B cell (primary cell): Measurements from ENCODE around the gene MIXL1. TPM values are rescaled to one million over a fixed set of nuclear protein-coding genes. Genes with fewer than 3 reads are reported as not detected.

Source experiments
- ATAC-seq: fragments of 200-7000 bp; cut with Tn5 transposase; one replicate; pipeline ENCODE4 v1.10.0; 2021; ENCODE audit warnings: low read depth, mild to moderate bottlenecking, moderate number of reproducible peaks, moderate library complexity
- CTCF ChIA-PET: fragments of 350-600 bp; sonication (Branson Sonifier 250); formaldehyde crosslinking; loops from one replicate; lab custom pipeline; 2021; ENCODE audit warnings: antibody characterized with exemption, inconsistent platforms; lab: Charles Lee
- POLR2A ChIA-PET: fragments of 350-600 bp; sonication (Branson Sonifier 250); formaldehyde crosslinking; loops from one replicate; lab custom pipeline; 2021; ENCODE audit warnings: antibody characterized with exemption; lab: Charles Lee
- DNase-seq: peaks from one replicate; pipeline ENCODE4 v3.0.0; 2013
- H2AFZ ChIP-seq: 2 replicates; pipeline ENCODE4 v1.6.1; 2012; ENCODE audit warnings: mild to moderate bottlenecking, low read depth, low read length; ENCODE audit not compliant: insufficient read depth, poor library complexity, severe bottlenecking
- H3K27ac ChIP-seq, 2 donors: 1 replicate in 1 of 2; 2 replicates in 1 of 2; pipeline ENCODE4 v1.5.1; 2012 to 2013; ENCODE audit warnings: low read length in 2 of 2, mild to moderate bottlenecking in 2 of 2, moderate library complexity in 1 of 2
- H3K27me3 ChIP-seq, 4 experiments: fragments of 200-600 bp in 1 of 4; sonication (generic) in 1 of 4; replicated peaks in 1 of 4; 1 replicate in 2 of 4; 2 replicates in 2 of 4; pipeline versions ENCODE4 v1.6.1 to v1.7.0; 2013 to 2016; ENCODE audit warnings: low read length in 3 of 4, mild to moderate bottlenecking in 2 of 4, mixed read lengths in 1 of 4, moderate library complexity in 1 of 4; ENCODE audit not compliant: insufficient read depth in 4 of 4, control insufficient read depth in 3 of 4; ENCODE audit errors: control extremely low read depth in 1 of 4
- H3K36me3 ChIP-seq, 2 experiments: replicated peaks in 1 of 2; 1 replicate in 1 of 2; 2 replicates in 1 of 2; pipeline versions ENCODE4 v1.6.1 to v1.7.1; 2013; ENCODE audit warnings: low read length in 1 of 2; ENCODE audit not compliant: insufficient read depth in 2 of 2, control insufficient read depth in 1 of 2; ENCODE audit errors: control extremely low read depth in 1 of 2, extremely low read depth in 1 of 2
- H3K4me1 ChIP-seq, 2 donors: fragments of 200-600 bp in 1 of 2; sonication (generic) in 1 of 2; 1 replicate in 1 of 2; 2 replicates in 1 of 2; pipeline versions ENCODE4 v1.5.1 to v1.6.1; 2013 to 2017; ENCODE audit warnings: low read length in 2 of 2; ENCODE audit not compliant: control insufficient read depth in 2 of 2, insufficient read depth in 2 of 2
- H3K4me2 ChIP-seq: replicated peaks from 2 replicates; pipeline ENCODE3; 2012; ENCODE audit warnings: mild to moderate bottlenecking, low read depth, low read length; ENCODE audit not compliant: poor library complexity, severe bottlenecking
- H3K4me3 ChIP-seq, 5 experiments: fragments of 200-600 bp in 1 of 5; sonication (generic) in 1 of 5; 1 replicate in 3 of 5; 2 replicates in 2 of 5; pipeline versions ENCODE4 v1.5.1 to v1.7.0; 2011 to 2016; ENCODE audit warnings: low read length in 4 of 5, mild to moderate bottlenecking in 4 of 5, low read depth in 2 of 5, control low read depth in 1 of 5, moderate library complexity in 1 of 5; ENCODE audit not compliant: insufficient read depth in 1 of 5; ENCODE audit errors: control extremely low read depth in 1 of 5, extremely low read depth in 1 of 5
- H3K79me2 ChIP-seq: fragments of 200-600 bp; sonication (generic); one replicate; pipeline ENCODE4 v1.6.0; 2016; ENCODE audit warnings: low read length; ENCODE audit not compliant: control insufficient read depth, insufficient read depth
- H3K9ac ChIP-seq: fragments of 200-600 bp; sonication (generic); 2 replicates; pipeline ENCODE4 v1.6.1; 2017; ENCODE audit warnings: mild to moderate bottlenecking, low read length, moderate library complexity
- H3K9me3 ChIP-seq, 3 donors: one replicate each; pipeline versions ENCODE4 v1.6.1 to v1.7.1; 2013; ENCODE audit warnings: low read length in 2 of 3; ENCODE audit not compliant: control insufficient read depth in 2 of 3, insufficient read depth in 1 of 3; ENCODE audit errors: control extremely low read depth in 1 of 3
- H4K20me1 ChIP-seq: 2 replicates; pipeline ENCODE4 v1.6.0; 2012; ENCODE audit warnings: mild to moderate bottlenecking, low read length; ENCODE audit not compliant: insufficient read depth, control insufficient read depth, poor library complexity, severe bottlenecking
- H3K27ac Mint-ChIP-seq: one replicate; pipeline ENCODE4 v1.8.0; 2021; ENCODE audit warnings: mixed read lengths
- H3K27me3 Mint-ChIP-seq: one replicate; pipeline ENCODE4 v1.8.0; 2021; ENCODE audit warnings: mixed read lengths
- H3K4me1 Mint-ChIP-seq: one replicate; pipeline ENCODE4 v1.8.0; 2021; ENCODE audit warnings: mixed read lengths
- H3K4me3 Mint-ChIP-seq: one replicate; pipeline ENCODE4 v1.8.0; 2021; ENCODE audit warnings: mixed read lengths
- H3K9me3 Mint-ChIP-seq: one replicate; pipeline ENCODE4 v1.8.0; 2022; ENCODE audit warnings: mixed read lengths; ENCODE audit not compliant: insufficient read depth
- EZH2 ChIP-seq: IDR thresholded peaks from 2 replicates; pipeline ENCODE4 v1.6.1; 2012; ENCODE audit warnings: borderline replicate concordance, low read depth, mild to moderate bottlenecking, moderate library complexity, low read length; ENCODE audit not compliant: insufficient read depth, poor library complexity, severe bottlenecking
- WGBS: methylation state at CpG from one replicate; pipeline ENCODE4 v1.1.5; 2013; ENCODE audit warnings: missing lambda C conversion rate; ENCODE audit not compliant: insufficient coverage; 5-methylcytosine and 5-hydroxymethylcytosine counted together
- intact Hi-C: fragments of 100-400 bp; cut with micrococcal nuclease; formaldehyde crosslinking; loops from one replicate; pipeline ENCODE4 v1.10.0; 2022
- polyA plus RNA-seq: library from polyadenylated mRNA; depleted of rRNA; stranded (reverse); fragments of >200 nt; gene quantifications from 2 replicates; pipeline ENCODE4 v1.2.3, GENCODE V29; 2012
- total RNA-seq, 2 donors: library from RNA; stranded (reverse); fragments of 120-200 nt in 1 of 2; gene quantifications; 1 replicate in 1 of 2; 2 replicates in 1 of 2; pipeline versions ENCODE4 v1.2.3 to v1.2.4, GENCODE V29; 2013 to 2022
- TF ChIP-seq, protein P1 (sequence below): fragments of 200-600 bp; IDR thresholded peaks from one replicate; pipeline ENCODE4 v1.8.0; 2022; ENCODE audit warnings: antibody characterized with exemption, mild to moderate bottlenecking

Gene MIXL1
- total and polyA plus RNA-seq, 2 donors (not counting 1 experiment from before 2014, with no cell fraction given): 0.84 to 1.7 TPM

DNA sequence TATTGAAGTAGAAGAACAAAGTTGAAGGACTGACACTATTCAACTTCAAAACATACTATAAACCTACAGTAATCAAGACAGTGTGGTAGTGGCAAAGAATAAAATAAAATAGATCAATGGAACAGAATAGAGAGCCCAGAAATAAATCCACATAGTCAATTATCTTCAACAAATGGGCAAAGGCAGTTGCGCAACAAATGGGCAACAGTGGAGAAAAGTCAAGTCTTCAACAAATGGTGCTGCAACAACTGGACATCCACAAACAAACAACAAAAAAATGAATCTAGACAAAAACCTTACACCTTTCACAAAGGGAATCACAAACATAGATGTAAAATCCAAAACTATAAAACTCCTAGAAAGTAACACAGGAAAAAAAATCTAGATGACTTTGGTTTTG is 38.4 kb downstream of the MIXL1 start:
- intact Hi-C loops: no loop called here
- no peaks in the 10 kb centered on the region for H3K4me1 Mint-ChIP-seq
- H3K4me3 Mint-ChIP-seq: no peak overlapping the region

DNA sequence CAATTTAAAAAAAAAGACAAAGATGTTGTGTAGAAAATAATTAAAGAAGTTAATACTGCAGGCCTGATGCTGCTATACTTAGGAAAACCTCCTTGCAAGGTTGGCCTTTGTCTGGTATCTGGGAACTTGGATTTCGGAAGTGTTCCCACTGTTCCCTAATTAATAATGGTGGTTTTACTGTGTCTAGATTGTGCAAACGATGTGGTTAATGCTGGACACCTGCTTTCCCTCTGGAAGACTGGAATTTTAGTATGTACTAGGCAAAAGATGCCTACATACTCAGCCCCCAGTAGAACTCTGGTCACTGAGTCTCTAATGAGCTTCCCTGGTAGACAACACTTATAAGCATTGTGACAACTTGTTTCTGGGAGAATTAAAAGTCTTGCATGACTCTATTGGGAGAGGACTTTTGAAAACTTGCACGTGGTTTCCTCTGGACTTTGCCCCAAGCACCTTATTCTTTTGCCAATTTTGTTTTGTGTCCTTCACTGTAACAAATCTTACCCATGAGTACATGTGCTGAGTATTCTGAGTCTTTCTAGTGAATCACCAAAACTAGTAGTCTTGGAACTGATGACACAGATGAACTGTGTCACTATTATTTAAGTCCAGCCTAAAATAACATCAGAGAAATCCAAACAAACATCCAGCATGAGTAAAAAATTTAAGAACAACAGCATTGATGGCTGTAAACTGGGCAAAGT is 45.1 kb downstream of the MIXL1 start:
- no peak for DNase-seq
- CTCF ChIA-PET: interaction anchor here (0.9 kb wide), 1 partner anchor 143 kb away, joined by 3 read pairs; no protein-coding TSS in a partner anchor

More for the DNA sequence above, 38.4 kb downstream of the MIXL1 start:
- H3K27me3 ChIP-seq: no peaks in the 10 kb centered on the region
- no peak overlapping the region for H3K9ac ChIP-seq
- H3K79me2 ChIP-seq: no peaks in the 10 kb centered on the region
- H3K9me3 Mint-ChIP-seq: no peaks in the 10 kb centered on the region
- 100% methylated on average over 1 of the region's 1 CpG for WGBS
- peaks cover 2 to 3% of the 10 kb centered on the region in 2 experiments for H3K36me3 ChIP-seq
- H3K4me3 ChIP-seq: no peak overlapping the region
- ChIA-PET POLR2A (no interaction called here), CTCF (no interaction called here)
- no peak overlapping the region for H3K27ac ChIP-seq
- DNase-seq (no peak), ATAC-seq (no peak)
- H3K9me3 ChIP-seq: peaks cover 1 to 14% (median 7%) of the 10 kb centered on the region in 3 donors
- no peak overlapping the region for H3K27ac Mint-ChIP-seq
- no peak overlapping the region for H3K4me2 ChIP-seq
- H3K4me1 ChIP-seq: no peaks in the 10 kb centered on the region
- H2AFZ ChIP-seq: no peak overlapping the region
- no peaks in the 10 kb centered on the region for H3K27me3 Mint-ChIP-seq
- no peaks in the 10 kb centered on the region for H4K20me1 ChIP-seq
- TF ChIP-seq, protein P1, sequence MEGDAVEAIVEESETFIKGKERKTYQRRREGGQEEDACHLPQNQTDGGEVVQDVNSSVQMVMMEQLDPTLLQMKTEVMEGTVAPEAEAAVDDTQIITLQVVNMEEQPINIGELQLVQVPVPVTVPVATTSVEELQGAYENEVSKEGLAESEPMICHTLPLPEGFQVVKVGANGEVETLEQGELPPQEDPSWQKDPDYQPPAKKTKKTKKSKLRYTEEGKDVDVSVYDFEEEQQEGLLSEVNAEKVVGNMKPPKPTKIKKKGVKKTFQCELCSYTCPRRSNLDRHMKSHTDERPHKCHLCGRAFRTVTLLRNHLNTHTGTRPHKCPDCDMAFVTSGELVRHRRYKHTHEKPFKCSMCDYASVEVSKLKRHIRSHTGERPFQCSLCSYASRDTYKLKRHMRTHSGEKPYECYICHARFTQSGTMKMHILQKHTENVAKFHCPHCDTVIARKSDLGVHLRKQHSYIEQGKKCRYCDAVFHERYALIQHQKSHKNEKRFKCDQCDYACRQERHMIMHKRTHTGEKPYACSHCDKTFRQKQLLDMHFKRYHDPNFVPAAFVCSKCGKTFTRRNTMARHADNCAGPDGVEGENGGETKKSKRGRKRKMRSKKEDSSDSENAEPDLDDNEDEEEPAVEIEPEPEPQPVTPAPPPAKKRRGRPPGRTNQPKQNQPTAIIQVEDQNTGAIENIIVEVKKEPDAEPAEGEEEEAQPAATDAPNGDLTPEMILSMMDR: no peak
- TF ChIP-seq EZH2: no peak

More for the DNA sequence above, 45.1 kb downstream of the MIXL1 start:
- Histone ChIP-seq H3K36me3 (peaks cover 0 to 3% of the 10 kb centered on the region in 2 experiments), H3K27me3 (no peaks in the 10 kb centered on the region), H3K9ac (no peak overlapping the region), H4K20me1 (no peaks in the 10 kb centered on the region), H3K79me2 (no peaks in the 10 kb centered on the region), H3K4me2 (no peak overlapping the region), H3K9me3 (no peaks in the 10 kb centered on the region), H2AFZ (no peak overlapping the region), H3K27ac (no peak overlapping the region), H3K4me1 (no peaks in the 10 kb centered on the region), H3K4me3 (no peak overlapping the region)
- Mint-ChIP-seq H3K9me3 (no peaks in the 10 kb centered on the region), H3K27me3 (no peaks in the 10 kb centered on the region), H3K27ac (no peak overlapping the region), H3K4me1 (no peaks in the 10 kb centered on the region), H3K4me3 (no peak overlapping the region)
- POLR2A ChIA-PET: no interaction called here
- ATAC-seq: no peak
- intact Hi-C loops: no loop called here
- TF ChIP-seq, protein P1: no peak
- TF ChIP-seq EZH2: no peak
- WGBS: 100% methylated on average over 1 of the region's 3 CpGs
